Middle frontal gyrus (tissue), 1 donor: ENCODE results near the gene DUSP8.
"Not testable (repeated sequence)": the region's sequence is repeated elsewhere in the genome, so short reads cannot be mapped to it uniquely, and the experiment has no call there.

Experiments used
- DNase-seq: peaks from one replicate; pipeline ENCODE4 v3.0.0-alpha.2; 2015; ENCODE audit warnings: low spot score; ENCODE audit errors: extremely low spot score

The DUSP8 gene

GRCh38 chr11:1572197-1573076, at the start of gene DUSP8:
DUSP8 (minus strand) TSS chr11:1572271; CDS start chr11:1565826, 6,445 bp downstream.
- peak; percentile 82 for DNase-seq

GRCh38 chr11:1619449-1619848, 47.4 kb upstream of the DUSP8 start:
- no peak for DNase-seq

- no peak for DNase-seq
These were observed 46.2 kb upstream of the DUSP8 start for GRCh38 chr11:1618231-1618630.

- DNase-seq = no peak
These were observed 36.3 kb upstream of the DUSP8 start, which contains the start of gene KRTAP5-3 for GRCh38 chr11:1608363-1608762. KRTAP5-3 (minus strand) TSS chr11:1608463; CDS start chr11:1608385, 78 bp downstream.

- DNase-seq = not testable (repeated sequence)
These were observed 35.8 kb upstream of the DUSP8 start for GRCh38 chr11:1607901-1608300.

GRCh38 chr11:1607156-1607845, 35.2 kb upstream of the DUSP8 start:
- DNase-seq = not testable (repeated sequence)

GRCh38 chr11:1605923-1606322, 33.9 kb upstream of the DUSP8 start:
- not testable (repeated sequence) for DNase-seq

GRCh38 chr11:1604711-1605110, 32.6 kb upstream of the DUSP8 start:
- DNase-seq = no peak

GRCh38 chr11:1604181-1604580, 32.1 kb upstream of the DUSP8 start:
- DNase-seq = no peak

- DNase-seq = no peak
These were observed 31.6 kb upstream of the DUSP8 start for GRCh38 chr11:1603629-1604028.

- DNase-seq = not testable (repeated sequence)
These were observed 29.6 kb upstream of the DUSP8 start for GRCh38 chr11:1601663-1602062.

GRCh38 chr11:1600626-1601025, 28.6 kb upstream of the DUSP8 start:
- DNase-seq = no peak

- DNase-seq = no peak
These were observed 26.7 kb upstream of the DUSP8 start for GRCh38 chr11:1598816-1599215.

GRCh38 chr11:1598406-1598805, 26.3 kb upstream of the DUSP8 start:
- not testable (repeated sequence) for DNase-seq

- DNase-seq = no peak
These were observed 25.9 kb upstream of the DUSP8 start, which contains the start of gene KRTAP5-2 for GRCh38 chr11:1597994-1598380. KRTAP5-2 (minus strand) TSS chr11:1598294; CDS start chr11:1598250, 44 bp downstream.

- no peak for DNase-seq
These were observed 25.4 kb upstream of the DUSP8 start for GRCh38 chr11:1597331-1597993.

- DNase-seq = not testable (repeated sequence)
These were observed 24.6 kb upstream of the DUSP8 start for GRCh38 chr11:1596576-1597121.

GRCh38 chr11:1595994-1596575, 24.0 kb upstream of the DUSP8 start:
- DNase-seq = not testable (repeated sequence)

GRCh38 chr11:1592628-1593027, 20.6 kb upstream of the DUSP8 start:
- DNase-seq = no peak

- DNase-seq = no peak
These were observed 17.9 kb upstream of the DUSP8 start for GRCh38 chr11:1589996-1590395.
